Fibroblast of peridontal ligament (primary cell): ENCODE results near the gene ARHGAP26.

Experiments
- DNase-seq: peaks from one replicate; pipeline ENCODE4 v3.0.0-alpha.2; 2010; ENCODE audit errors: extremely low read depth

The ARHGAP26 gene

DNA sequence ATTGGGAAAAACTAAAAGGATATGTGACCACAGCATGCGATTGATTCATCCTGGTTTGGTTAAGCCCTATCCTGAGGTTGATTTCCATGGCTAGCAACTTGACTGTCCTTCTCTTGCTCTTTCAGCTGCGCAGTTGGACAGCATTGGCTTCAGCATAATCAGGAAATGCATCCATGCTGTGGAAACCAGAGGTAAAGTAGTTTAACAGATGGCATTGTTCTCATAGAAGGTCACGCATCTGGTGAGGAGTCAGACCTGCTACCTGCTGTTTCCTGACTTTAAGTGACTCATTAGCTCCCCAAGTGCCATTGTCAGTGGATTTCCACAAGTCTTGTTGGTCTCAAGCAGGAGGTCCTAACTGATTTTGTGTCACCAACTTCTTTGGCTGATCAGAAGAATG, 266.9 kb downstream of the ARHGAP26 start:
- DNase-seq = no peak

DNA sequence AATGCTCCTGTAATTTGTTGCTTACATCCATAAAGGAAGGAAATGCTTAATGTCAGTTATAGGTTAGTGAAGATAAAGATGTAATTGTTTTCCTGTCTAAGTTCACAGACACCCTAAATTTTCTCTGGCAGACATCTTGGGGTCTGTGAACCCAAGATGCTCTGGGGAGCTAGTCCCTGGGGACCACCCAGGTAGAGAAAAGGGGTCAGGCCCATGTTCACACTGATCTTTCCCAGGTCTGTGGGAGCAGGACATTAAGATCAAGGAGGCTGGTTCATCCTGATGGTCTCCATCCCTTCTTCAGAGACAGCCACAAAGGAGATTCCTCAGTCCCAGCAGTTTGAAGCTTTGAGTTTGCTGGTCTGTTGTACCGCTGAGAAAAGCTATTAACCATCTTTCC, 267.5 kb downstream of the ARHGAP26 start:
- DNase-seq = no peak

DNA sequence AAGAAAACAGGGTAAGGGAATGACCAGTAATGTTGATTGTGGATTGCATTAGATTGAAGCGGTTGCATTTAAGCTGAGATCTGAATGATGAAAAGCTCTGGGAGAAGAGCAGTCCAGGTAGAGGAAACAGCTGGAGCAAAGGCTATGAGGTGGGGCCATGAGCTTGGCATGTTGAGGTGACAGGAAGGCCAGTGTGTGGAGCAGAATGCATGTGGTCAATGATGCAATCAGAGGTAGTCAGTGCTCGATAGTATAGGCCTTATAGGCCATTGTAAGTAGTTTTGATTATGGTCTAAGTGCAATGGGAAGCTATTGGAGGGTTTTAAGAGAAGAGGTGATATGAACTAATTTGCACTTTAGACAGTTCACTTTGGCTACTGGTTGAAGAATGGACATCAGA, 270.4 kb downstream of the ARHGAP26 start:
- no peak for DNase-seq

DNA sequence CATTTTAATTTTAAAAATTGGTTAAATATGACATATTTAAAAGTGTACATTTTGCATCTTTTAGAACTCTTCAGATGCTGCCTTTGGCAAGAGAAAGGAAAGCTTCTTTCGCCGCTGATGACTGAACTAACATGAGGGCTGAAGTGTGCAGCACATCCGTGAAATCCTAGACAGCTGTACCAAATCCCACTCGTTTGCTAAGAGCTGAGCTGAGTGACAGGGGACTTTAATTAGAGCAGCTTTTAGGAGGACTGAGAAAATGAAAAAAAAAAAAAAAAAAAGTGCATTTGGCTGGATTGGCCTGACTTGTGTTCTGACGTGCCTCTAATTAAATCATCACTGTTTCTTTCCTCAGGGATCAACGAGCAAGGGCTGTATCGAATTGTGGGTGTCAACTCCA, 271.3 kb downstream of the ARHGAP26 start:
- DNase-seq = no peak

DNA sequence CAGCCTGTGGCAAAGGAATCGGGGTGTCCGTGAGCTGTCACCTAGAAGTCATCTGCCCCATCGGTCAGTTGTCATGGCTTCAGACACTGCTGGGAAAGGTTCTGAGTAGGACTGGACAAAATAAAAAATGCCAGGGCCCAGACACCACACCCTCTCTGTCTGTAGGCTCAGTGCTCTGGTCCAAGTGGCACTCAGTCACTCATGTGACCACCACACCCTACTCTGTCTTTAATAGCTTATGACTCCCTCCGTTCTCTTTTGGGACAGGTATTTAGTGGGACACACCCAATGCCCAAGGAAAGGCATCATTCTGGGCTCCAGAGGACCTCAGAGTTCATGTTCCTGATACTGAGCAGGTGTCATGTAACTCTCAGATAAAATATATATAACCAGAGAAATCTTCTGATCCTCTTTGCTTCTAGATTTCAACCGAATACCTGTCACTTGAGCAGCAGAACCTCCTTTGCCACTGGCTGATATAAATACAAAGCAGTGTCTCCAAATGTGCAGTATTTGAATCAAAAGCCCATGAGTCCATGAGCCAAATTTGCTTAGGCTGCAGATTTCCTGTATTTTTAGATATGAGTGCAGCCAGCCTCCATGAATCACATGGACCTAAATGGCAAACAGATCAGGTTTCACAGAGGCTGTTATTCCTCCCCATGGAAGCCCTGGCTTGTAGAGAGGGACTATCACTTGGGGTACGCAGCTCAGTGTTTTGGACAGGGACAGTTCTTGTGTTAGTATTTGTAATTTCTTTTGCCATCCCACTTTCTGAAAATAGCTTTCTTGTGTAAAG, 272.0 kb downstream of the ARHGAP26 start:
- peak; percentile 69 for DNase-seq

DNA sequence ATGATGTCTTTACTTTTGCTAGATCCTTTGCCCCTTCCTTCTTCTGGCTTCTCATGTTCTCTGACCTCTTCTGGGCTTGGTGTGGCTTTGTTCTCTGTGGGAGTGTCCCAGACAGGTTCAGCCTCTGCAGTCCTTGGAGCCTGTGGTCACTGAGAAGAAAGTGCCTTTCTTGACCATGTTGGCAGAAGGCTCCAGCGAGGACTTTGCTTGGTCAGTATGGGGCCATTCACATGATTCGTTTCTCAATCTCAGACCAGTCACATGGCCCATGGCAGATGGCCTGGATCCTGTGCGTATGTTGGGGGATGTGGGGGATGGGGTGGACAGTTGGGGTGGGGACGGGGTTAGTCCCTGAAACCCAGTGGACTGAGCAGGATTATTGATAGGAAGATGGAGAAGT, 274.1 kb downstream of the ARHGAP26 start:
- DNase-seq = no peak

DNA sequence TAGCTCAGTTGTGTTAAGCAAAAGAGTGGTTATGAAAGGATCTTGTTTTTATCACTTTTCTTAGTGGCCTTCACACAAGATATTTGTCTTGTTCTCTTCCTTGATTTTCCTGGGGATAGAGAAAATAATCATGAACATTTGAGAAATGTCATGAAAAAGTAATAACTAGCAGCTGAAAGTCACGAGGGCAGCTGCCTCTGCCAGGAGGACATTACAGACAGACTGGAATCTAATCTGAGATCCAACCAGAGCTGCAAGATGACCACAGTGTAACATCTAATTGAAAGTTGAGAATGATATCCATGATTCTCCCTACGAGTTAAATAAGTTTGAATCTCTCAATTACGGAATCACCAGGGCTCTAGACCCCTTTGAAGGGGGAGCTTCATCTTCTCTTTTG, 274.9 kb downstream of the ARHGAP26 start:
- DNase-seq = no peak

DNA sequence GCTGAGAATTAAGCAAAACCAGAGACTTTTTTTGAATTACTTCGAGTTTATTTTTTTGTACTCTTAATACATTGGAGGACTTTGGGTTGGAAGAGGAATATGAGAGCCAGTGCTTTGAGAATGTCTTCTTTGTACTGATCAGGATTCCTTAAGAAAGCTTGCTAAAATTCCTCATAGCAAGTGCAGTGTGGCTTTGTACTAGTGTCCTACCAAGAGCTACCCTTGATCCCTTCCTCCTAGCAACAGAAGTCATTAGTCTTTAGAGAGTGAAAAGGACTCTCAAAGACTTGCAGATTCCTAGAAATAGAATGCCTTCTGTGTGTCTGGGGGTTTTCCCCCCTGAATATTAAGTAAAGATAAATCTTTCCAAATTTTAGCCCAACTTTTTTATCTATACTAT, 276.1 kb downstream of the ARHGAP26 start:
- no peak for DNase-seq

DNA sequence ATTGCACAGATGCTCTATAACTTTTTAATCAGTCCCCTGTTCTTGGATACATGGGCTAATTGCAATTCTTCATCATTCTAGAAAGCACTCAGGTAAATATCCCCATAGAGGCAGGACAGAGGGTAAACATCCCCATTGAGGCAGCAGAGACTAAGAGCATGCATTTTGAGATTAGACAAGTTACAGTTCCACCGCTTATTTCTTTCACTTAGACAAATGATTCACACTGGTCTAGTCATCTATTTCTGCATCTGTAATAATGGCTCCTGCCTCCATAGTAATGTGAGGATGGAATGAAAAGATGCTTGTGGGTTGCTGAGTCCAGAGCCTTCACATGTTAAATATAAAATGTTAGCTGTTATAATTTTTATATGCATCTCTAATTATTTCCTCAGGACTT, 276.9 kb downstream of the ARHGAP26 start:
- no peak for DNase-seq

- no peak for DNase-seq
Observed at GRCh38 chr5:143050183-143050582, 280.0 kb downstream of the ARHGAP26 start.

- peak; percentile 98 for DNase-seq
Observed at GRCh38 chr5:143051244-143052058, 281.3 kb downstream of the ARHGAP26 start.

GRCh38 chr5:143052967-143053682, 282.9 kb downstream of the ARHGAP26 start:
- DNase-seq = no peak

- no peak for DNase-seq
Observed at GRCh38 chr5:143053780-143054179, 283.6 kb downstream of the ARHGAP26 start.

GRCh38 chr5:143054480-143054941, 284.3 kb downstream of the ARHGAP26 start:
- DNase-seq = no peak

DNA sequence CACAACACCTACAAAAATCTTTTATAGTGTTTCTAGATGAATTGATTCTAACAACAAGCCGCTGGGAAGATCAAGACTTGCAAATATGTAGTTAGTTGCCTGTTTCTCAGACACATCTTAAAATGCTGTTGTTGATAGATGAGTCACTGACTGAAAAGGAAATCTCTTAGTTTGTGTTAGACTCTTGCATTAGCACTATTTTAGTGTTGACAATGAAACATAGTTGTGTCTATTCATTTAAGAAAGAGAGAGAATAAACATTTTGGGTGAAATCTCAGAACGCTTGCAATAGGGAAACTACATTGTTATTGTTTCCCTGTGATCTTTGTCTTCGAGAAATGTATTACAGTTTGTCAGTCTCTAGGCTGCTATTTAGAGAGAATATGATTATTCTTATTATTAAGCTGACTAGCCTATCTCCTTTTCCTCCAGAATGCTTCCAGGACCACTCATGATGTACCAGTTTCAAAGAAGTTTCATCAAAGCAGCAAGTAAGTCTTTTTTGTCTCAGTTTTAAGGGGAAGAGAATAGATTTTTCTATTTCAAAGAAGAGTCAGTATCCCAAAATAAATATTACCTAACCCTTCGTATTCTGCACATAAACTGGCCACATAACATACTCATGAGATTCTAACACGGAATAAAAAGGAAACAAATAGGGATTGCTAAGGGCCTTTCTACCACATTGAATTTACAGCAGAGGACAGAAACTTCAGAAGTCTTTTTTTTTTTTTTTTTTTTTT, 285.6 kb downstream of the ARHGAP26 start:
- peak; percentile 51 for DNase-seq

DNA sequence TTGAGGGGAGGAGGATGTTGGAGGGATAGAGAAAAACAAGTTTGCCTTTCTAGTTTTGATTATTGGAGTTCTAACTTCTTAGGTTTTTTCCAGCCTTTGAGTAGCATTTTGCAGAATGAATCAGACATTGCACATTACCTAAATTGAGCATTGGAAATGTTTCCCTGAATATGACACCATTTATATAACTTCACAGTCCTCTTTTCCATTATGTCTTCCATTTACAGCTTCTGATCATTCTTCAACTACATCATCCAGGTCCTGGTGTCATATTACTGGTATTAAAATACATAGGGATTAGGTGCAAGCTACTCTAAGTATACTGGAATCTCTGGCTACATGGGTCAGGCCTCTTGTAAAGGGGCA, 286.1 kb downstream of the ARHGAP26 start:
- peak; percentile 57 for DNase-seq

DNA sequence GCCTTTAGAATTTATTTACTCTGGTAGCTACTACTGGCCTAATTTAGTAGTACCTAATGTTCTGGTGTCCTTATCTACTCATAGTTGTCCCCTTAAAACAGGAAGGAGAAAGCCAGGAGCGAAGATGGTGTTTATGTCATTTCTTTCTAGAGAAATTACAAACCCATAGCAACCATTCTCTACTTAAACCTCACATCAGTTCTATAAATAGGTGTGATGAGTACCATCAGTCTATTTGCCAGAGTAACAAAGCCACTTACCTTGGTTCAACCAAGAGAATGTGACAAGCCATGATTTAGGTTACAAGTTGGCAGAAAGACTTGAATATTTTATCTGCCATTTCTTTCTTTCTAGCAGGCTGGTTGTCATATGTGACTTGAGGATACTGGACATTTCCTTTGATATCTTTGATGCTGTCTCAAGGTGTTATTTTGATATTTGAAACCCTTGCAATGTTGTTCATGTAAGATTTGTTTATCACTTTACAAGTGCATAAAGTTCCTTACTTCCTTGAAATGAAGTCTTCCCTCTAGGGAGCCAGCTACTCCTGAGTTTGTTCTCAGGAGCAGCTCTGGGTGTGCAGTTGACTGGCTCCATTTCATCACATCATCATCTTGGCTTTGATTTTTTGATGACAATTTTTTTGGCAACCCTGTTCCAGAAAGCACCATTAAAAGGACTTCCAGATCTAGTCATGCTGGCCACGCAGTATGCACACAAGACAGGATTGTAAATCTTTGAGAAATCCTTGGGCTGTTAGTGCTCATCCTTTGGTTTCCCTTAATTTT, 286.8 kb downstream of the ARHGAP26 start:
- no peak for DNase-seq

DNA sequence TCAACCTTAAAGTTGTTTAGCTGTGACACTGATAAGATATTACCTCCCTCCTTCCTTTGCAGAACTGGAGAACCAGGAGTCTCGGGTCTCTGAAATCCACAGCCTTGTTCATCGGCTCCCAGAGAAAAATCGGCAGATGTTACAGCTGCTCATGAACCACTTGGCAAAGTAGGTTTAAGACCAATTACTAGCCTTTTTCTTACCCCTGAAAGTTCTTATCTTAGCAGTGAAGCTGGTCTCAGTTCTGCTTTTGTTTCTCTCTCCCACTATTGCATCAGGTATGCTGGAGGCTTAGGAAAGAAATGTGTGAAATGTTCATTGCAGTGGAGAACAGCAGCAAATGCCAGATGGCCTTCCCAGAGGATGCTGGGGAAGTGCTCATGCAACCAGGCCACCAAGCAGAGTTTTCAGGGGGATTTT, 287.4 kb downstream of the ARHGAP26 start:
- DNase-seq = peak; percentile 42

DNA sequence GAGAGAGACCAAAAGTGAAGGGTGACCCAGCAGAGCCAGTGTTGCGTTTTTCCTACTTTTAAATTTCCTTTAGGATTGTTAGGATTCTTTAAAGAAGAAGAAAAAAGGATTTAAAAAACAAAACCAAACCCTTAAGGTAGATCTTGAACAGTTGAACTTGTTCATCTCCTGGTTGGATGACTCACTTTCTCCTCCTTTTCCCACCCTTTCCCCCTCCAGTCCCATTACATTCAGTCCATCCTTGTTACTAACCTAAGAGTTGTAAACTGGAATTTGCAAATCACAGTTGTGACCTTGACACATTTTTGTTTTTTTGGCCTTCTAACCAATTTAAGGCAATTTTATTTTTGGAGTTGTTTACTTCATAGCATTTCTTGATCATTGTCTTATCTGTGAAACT, 289.2 kb downstream of the ARHGAP26 start:
- DNase-seq = no peak

- peak; percentile 65 for DNase-seq
Observed at GRCh38 chr5:143059976-143060765, 290.0 kb downstream of the ARHGAP26 start.
